ENCODE data around the gene GADL1. TPM values are rescaled to one million over a fixed set of nuclear protein-coding genes. Genes with fewer than 3 reads are reported as not detected.
A peak's percentile ranks its signal among the peaks of the same experiment; 100 is the strongest.

The GADL1 gene
- polyA plus RNA-seq, 2 of the 4 experiments (the other 2 are of a cell fraction): not detected

DNA sequence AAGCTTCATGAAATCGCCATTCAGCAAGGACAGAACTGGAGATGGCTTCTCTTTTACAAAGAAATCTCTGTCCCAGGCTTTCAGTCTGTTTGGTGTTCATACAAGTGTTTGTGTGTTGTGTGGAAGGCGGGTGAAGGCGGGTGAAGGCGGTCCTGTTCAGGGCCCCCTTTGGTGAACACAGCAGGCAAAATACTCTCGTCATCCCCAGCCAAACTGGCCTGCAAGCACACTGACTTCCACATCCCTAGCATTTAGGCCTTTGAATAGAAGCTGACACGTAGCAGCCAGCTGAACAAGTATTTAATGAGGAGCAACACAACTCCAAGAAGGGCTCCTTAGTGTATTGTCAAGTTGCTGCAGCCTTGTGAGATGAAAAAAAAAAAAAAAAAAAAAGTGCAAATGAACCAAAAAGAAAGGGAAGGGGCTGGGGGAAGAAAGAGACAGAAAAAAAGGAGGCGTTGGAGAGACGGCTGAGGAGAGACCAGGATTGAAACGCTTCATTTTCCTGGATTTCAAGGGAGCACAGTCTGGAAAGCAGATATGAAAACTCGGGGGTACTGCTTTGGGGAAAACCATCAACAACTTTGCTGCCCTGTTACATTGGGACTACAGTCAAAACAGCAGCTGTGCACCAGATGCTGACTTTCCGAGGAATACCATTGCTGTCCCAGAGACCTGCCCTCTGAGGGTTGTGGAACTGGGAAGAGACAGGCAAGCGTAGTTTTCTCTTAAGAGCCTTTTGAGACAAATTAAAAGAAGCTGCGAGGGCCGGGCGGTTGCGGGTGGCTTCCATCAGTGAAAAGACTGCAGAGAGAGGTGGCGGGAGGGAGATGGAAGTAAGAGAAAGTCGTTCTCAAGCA lies 213.4 kb downstream of the GADL1 start (continued):
- TF ChIP-seq, protein P1, sequence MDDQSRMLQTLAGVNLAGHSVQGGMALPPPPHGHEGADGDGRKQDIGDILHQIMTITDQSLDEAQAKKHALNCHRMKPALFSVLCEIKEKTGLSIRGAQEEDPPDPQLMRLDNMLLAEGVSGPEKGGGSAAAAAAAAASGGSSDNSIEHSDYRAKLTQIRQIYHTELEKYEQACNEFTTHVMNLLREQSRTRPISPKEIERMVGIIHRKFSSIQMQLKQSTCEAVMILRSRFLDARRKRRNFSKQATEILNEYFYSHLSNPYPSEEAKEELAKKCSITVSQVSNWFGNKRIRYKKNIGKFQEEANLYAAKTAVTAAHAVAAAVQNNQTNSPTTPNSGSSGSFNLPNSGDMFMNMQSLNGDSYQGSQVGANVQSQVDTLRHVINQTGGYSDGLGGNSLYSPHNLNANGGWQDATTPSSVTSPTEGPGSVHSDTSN (IDR thresholded peaks at IDR 0.05): no peak
- no peak for TF ChIP-seq KDM1A (IDR thresholded peaks at IDR 0.05; ENCODE audit: low read depth)
- TF ChIP-seq POLR2AphosphoS2 (conservative IDR thresholded peaks at IDR 0.05; ENCODE audit: low read length): no peak
- TF ChIP-seq, protein P2, sequence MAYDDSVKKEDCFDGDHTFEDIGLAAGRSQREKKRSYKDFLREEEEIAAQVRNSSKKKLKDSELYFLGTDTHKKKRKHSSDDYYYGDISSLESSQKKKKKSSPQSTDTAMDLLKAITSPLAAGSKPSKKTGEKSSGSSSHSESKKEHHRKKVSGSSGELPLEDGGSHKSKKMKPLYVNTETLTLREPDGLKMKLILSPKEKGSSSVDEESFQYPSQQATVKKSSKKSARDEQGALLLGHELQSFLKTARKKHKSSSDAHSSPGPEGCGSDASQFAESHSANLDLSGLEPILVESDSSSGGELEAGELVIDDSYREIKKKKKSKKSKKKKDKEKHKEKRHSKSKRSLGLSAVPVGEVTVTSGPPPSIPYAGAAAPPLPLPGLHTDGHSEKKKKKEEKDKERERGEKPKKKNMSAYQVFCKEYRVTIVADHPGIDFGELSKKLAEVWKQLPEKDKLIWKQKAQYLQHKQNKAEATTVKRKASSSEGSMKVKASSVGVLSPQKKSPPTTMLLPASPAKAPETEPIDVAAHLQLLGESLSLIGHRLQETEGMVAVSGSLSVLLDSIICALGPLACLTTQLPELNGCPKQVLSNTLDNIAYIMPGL (CRISPR knock-in tag; IDR thresholded peaks at IDR 0.05; ENCODE audit: borderline replicate concordance): no peak
- no peak for TF ChIP-seq SMC3 (IDR thresholded peaks at IDR 0.05)
- TF ChIP-seq ZC3H11A (IDR thresholded peaks at IDR 0.05): no peak
- TF ChIP-seq ZNF302 (CRISPR knock-in tag; IDR thresholded peaks at IDR 0.05): no peak
- TF ChIP-seq, protein P3, sequence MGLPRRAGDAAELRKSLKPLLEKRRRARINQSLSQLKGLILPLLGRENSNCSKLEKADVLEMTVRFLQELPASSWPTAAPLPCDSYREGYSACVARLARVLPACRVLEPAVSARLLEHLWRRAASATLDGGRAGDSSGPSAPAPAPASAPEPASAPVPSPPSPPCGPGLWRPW (IDR thresholded peaks at IDR 0.05): no peak
- TF ChIP-seq FOXS1 (CRISPR knock-in tag; IDR thresholded peaks at IDR 0.05): no peak
- TF ChIP-seq, protein P4, sequence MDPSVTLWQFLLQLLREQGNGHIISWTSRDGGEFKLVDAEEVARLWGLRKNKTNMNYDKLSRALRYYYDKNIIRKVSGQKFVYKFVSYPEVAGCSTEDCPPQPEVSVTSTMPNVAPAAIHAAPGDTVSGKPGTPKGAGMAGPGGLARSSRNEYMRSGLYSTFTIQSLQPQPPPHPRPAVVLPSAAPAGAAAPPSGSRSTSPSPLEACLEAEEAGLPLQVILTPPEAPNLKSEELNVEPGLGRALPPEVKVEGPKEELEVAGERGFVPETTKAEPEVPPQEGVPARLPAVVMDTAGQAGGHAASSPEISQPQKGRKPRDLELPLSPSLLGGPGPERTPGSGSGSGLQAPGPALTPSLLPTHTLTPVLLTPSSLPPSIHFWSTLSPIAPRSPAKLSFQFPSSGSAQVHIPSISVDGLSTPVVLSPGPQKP (IDR thresholded peaks at IDR 0.05; ENCODE audit: low read depth, low read length): no peak
- no peak for TF ChIP-seq ZFP36 (IDR thresholded peaks at IDR 0.05; ENCODE audit: borderline replicate concordance, partially characterized antibody)
- no peak for TF ChIP-seq CHD4 (IDR thresholded peaks at IDR 0.05; ENCODE audit: borderline replicate concordance)
- TF ChIP-seq SREBF2 (IDR thresholded peaks at IDR 0.05): no peak

DNA sequence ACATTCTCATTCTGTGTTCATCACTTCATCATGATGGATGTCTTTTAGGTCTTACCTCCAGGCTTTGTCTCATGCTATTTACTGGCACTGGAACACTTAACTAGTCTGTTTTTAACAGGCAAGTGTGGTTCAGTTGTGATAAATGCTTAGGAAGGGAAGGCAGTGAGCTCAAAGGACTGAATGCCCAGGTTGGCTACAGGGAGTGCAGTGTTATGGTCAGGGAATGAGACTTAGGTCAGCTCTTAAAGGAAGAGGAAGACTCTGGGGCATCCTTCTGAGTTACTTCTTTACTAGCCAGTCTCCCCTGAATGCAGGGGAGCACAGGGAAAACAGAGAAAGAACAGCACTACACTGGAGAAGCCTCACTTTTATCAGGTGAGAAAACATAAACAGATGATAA lies 215.4 kb downstream of the GADL1 start:
- no peak for TF ChIP-seq EP300 (IDR thresholded peaks at IDR 0.05)
- no peak for TF ChIP-seq RCOR1 (IDR thresholded peaks at IDR 0.05; ENCODE audit: low read depth, low read length)
- TF ChIP-seq, protein P5, sequence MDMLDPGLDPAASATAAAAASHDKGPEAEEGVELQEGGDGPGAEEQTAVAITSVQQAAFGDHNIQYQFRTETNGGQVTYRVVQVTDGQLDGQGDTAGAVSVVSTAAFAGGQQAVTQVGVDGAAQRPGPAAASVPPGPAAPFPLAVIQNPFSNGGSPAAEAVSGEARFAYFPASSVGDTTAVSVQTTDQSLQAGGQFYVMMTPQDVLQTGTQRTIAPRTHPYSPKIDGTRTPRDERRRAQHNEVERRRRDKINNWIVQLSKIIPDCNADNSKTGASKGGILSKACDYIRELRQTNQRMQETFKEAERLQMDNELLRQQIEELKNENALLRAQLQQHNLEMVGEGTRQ (IDR thresholded peaks at IDR 0.05): no peak
- TF ChIP-seq, protein P6, sequence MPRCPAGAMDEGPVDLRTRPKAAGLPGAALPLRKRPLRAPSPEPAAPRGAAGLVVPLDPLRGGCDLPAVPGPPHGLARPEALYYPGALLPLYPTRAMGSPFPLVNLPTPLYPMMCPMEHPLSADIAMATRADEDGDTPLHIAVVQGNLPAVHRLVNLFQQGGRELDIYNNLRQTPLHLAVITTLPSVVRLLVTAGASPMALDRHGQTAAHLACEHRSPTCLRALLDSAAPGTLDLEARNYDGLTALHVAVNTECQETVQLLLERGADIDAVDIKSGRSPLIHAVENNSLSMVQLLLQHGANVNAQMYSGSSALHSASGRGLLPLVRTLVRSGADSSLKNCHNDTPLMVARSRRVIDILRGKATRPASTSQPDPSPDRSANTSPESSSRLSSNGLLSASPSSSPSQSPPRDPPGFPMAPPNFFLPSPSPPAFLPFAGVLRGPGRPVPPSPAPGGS (IDR thresholded peaks at IDR 0.05): no peak
- peaks cover 34% of the 10 kb centered on the region for H3K4me1 ChIP-seq
- ChIA-PET POLR2A (no interaction called here), CTCF (interaction anchor here (1.0 to 1.8 kb wide), 3 partner anchors 14 to 214 kb away, joined by 3 to 9 read pairs (median 4); no protein-coding TSS in a partner anchor)
- H3K4me2 ChIP-seq: no peak overlapping the region
- DNase-seq (ENCODE audit: low read depth in 1 of 2, low spot score in 1 of 2): no peak
- no peak for ATAC-seq
- no peak overlapping the region for H3K4me3 ChIP-seq
- H3K27ac ChIP-seq: no peak overlapping the region
- no peaks in the 10 kb centered on the region for H3K9me3 ChIP-seq
- no peak for FAIRE-seq

DNA sequence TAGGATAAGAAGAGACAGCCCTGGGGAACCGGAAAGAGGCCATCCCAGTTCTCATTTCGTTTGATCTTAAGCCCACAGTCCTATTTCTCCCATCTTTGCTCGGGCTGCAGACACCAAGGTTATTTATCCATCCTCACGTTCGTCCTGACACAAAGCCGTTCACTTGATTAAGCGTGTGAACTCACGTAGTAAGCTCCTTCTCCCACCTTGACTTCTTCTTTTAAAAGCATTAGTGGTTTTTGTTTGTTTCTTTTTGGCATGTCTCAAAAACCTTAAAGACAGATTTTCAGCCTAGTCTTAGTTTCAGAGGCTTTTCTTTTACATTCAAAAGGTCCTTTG lies 217.1 kb downstream of the GADL1 start:
- ChIA-PET POLR2A (no interaction called here), CTCF (interaction anchor here (1.0 to 1.2 kb wide), 3 partner anchors 10 to 635 kb away, joined by 3 read pairs; no protein-coding TSS in a partner anchor)
- DNase-seq (ENCODE audit: low read depth in 1 of 2, low spot score in 1 of 2) (no peak), ATAC-seq (no peak), FAIRE-seq (peak; percentile 74)
- Histone ChIP-seq H3K9me3 (no peaks in the 10 kb centered on the region), H3K4me3 (no peak overlapping the region), H3K27ac (no peak overlapping the region), H3K4me2 (no peak overlapping the region), H3K4me1 (peaks cover 17% of the 10 kb centered on the region)
- 96% methylated on average over 8 of the region's 8 CpGs for WGBS (ENCODE audit: missing lambda C conversion rate)
- no peak for TF ChIP-seq KDM1A (IDR thresholded peaks at IDR 0.05; ENCODE audit: low read depth)
- TF ChIP-seq, protein P7, sequence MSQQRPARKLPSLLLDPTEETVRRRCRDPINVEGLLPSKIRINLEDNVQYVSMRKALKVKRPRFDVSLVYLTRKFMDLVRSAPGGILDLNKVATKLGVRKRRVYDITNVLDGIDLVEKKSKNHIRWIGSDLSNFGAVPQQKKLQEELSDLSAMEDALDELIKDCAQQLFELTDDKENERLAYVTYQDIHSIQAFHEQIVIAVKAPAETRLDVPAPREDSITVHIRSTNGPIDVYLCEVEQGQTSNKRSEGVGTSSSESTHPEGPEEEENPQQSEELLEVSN (IDR thresholded peaks at IDR 0.05; ENCODE audit: borderline replicate concordance, low read depth): no peak
- no peak for TF ChIP-seq MAZ (IDR thresholded peaks at IDR 0.05; ENCODE audit: borderline replicate concordance, low read depth, low read length)
- no peak for TF ChIP-seq JUNB (IDR thresholded peaks at IDR 0.05)
- no peak for TF ChIP-seq HOXB13 (CRISPR knock-in tag; IDR thresholded peaks at IDR 0.05; ENCODE audit: low read depth)
- no peak for TF ChIP-seq SREBF2 (IDR thresholded peaks at IDR 0.05)
- TF ChIP-seq, protein P8, sequence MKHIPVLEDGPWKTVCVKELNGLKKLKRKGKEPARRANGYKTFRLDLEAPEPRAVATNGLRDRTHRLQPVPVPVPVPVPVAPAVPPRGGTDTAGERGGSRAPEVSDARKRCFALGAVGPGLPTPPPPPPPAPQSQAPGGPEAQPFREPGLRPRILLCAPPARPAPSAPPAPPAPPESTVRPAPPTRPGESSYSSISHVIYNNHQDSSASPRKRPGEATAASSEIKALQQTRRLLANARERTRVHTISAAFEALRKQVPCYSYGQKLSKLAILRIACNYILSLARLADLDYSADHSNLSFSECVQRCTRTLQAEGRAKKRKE (CRISPR knock-in tag; IDR thresholded peaks at IDR 0.05; ENCODE audit: low read depth): no peak
- TF ChIP-seq EHMT2 (IDR thresholded peaks at IDR 0.05; ENCODE audit: low read depth): no peak
- no peak for TF ChIP-seq ESRRA (IDR thresholded peaks at IDR 0.05; ENCODE audit: borderline replicate concordance, low read length)
- no peak for TF ChIP-seq CHD4 (IDR thresholded peaks at IDR 0.05; ENCODE audit: borderline replicate concordance)

All from A549 (cell line).